GM15510 (cell line): ENCODE measurements around the gene EMX1.

Source experiments
- POLR2A ChIP-seq: IDR thresholded peaks from 3 replicates; pipeline ENCODE4 v1.6.1; 2011; ENCODE audit warnings: borderline replicate concordance; ENCODE audit not compliant: insufficient read length; ENCODE audit errors: extremely low read depth

The EMX1 gene

GRCh38 chr2:72968286-72968685 lies 51.0 kb downstream of the EMX1 start:
- no peak for TF ChIP-seq POLR2A

DNA sequence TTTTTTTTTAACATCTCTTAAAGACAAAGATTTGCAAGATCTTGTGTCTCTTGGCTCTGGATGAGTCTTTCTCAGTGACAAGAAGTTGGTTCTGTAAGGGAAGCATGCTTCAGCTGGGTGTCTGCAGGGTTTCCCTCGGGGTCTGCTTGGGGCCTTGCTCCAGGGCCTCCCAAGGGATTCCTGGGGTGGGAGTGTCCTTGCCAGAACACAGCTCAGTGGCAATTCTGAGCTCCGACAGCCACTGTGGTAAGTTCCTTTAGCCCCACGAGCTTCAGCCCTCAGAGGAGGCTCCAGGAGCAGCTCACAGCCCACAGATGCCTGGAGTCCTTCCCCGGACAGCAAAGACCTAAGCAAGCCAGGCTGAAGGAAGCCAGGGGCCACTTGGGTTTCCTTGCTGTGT lies 52.4 kb downstream of the EMX1 start:
- TF ChIP-seq POLR2A, result no peak

DNA sequence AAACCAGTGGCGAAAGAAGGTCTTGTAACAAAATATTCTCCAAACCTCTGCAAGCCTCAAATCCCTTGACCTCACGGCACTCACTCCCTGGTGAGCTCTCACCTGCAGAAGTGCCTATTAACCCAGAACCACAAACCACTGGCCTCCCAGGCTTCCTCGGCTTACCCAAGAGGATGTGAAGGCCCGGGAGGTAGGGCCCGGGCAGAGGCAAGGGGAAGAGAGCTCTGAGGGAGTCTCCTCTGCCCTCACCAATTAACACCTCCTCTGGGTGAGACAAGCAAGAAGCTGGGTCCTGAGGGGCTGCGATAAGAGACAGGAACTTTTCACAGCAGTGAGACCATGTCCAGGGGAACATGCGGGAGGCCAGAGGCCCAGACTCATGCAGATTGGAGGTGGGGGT lies 53.7 kb downstream of the EMX1 start:
- no peak for TF ChIP-seq POLR2A

DNA sequence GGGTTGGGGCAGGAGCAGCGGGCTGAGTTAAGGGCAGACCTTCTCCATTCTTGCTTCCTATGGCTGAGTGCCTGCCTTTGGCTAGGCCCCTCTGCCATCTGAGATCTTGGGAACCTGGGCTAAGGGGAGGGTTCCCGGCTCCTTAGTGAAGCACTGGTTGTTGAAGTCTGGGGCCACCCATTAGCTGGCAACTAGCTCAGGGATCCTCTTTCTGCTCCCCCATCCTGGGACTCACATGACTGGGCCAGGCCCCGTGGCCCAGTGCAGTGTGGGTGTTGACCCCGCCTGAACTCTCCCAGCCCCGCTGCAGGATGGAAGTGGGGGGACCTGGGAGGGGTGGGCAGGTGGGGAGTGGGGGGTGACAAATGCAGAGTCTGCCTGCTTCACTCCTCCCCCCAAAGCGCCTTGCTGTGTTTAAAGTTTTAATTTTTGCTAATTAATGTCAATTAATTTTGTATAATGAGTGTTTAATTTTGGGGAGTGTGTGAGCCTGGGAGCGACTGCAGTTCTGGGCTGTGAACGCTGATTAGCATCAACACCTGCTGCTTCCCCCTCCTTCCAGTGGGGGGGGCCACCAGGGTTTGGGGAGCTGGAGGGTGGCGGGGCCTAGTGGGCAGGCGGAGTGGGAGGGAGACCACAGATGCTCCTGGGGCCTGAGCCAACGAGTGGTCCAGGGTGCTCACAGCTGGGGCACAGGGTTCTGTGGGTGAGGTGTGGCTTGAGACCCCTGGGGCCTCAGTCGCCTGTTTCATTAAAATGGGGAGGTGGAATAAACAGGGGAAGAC lies 55.2 kb downstream of the EMX1 start:
- TF ChIP-seq POLR2A, result no peak

- no peak for TF ChIP-seq POLR2A
Measured at GRCh38 chr2:72973137-72973535, 55.8 kb downstream of the EMX1 start.

DNA sequence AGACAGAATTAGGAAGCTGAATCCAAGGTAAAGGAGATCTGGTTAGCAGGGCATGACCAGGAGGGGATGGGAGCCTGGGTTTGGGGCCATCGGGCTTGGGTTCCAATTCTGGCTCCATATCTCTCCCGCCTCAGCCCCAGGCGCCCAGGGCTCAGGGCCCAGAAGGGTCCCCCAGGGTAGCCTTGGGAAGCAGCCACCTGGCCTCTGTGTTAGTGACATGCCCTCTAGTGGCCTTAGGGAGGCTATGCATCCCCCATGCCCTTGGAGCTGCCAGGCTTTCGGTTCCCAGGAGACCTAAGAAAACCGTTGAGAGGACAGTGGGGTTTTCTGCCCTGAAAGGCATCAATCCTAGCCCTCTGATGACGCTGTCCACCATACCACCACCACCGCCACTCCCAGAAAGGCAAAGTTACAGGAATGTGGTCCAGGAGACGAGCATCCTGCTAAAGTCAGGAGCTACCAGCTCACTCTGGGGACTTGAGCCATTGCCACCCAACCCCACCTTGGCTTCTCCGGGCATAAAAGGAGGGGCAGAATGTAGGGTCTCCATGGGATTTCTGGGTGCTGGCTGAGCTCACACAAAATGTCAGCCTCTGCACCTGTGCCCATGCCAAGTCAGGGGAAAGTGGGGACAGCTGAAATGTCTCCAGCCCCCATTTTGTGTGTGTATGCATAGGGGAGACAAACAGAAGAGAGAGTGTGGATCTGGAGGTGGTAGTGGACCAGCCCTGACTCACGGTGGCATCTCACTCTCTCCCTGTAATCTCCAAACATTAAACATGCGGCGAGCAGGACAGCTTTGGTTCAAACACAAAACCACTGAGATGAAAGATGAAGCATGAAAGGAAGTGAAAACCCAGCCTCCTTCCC lies 56.5 kb downstream of the EMX1 start:
- no peak for TF ChIP-seq POLR2A

DNA sequence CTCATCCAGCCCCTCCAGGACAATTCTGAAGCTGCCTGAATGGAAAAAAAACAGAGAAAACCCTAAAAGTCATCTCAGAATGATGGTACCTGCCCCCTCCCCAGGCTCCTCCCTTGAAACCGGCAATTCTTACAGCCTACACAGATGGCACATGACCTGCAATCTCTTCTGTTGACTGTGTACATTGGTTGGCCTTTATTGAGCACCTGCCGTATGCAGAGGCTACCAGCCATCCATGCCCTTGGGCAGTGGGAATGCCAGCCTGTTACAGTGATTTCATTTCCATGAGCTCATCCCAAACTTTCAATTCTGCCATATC lies 57.1 kb downstream of the EMX1 start:
- no peak for TF ChIP-seq POLR2A

- TF ChIP-seq POLR2A, result no peak
Measured at GRCh38 chr2:72975017-72975416, 57.7 kb downstream of the EMX1 start.

DNA sequence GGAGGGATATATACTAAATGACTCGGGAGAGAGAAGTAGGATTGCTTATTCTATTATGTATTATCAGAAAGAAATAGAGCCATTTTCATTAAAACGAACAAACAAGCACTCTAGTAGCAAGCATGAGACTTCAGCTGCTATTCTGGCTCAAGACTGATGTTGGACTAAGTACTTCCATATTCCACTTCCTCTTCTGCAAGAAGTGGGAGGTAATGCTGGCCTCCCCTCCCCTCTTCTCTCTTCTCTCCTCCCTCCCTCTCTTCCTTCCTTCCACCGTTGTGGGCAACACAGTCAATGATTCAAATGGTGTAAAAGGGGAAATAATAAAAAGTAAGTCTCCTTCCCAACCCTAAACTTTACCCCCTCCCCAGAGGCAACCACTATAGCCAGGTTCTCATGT lies 62.6 kb downstream of the EMX1 start:
- TF ChIP-seq POLR2A, result no peak

DNA sequence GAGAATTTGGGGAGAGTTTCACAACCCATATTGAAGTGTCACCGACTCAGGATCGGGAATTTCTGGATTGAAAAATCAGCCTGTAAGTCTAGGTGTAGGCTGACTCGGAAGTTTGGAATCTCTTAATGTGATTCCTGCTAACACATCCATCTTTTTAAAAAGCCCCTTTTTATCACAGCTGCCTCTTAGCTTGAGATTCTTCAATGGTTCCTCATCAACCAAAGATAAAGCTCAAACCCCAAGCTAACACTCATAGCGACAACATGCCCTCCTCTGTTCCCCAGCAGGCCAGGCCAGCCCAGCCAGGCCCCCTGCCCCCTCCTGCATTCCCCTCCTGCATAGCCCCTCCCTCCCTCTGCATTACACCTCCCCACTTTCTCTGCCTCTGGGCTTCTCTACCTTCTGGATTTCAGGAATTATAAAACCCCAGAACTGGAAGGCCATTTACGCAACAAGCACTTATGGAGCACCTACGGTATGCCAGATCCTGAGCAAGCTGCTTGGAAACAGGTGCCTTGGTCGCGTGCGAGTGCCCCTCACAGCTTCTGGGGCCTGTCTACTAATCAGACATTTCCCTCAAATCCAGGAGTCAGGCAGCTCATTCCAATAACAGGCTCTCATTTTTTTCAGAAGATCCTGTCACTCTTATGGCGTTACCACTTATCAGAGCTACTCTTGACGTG lies 63.4 kb downstream of the EMX1 start:
- no peak for TF ChIP-seq POLR2A

- TF ChIP-seq POLR2A, result no peak
Measured at GRCh38 chr2:72981536-72981935, 64.2 kb downstream of the EMX1 start.

DNA sequence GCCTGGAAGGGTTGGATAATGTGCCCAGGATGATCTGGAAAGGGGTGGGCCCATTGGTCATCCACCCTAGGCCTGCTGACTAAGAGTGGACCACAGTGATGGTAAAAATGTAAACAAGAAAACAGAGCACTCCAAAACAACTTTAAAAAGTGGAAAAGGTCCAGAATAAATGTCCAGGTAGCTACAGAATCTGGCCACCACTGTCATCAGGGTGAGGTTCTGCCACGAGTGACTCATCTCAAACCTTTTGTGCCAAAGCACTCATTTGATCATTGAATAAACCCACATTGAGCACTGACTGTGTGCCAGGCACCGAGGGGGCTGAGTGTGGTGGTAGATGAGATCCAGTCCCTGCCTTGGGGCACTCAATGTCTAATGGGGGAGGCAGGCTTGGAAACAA lies 64.9 kb downstream of the EMX1 start:
- no peak for TF ChIP-seq POLR2A

- no peak for TF ChIP-seq POLR2A
Measured at GRCh38 chr2:72982781-72983499, 65.6 kb downstream of the EMX1 start.

DNA sequence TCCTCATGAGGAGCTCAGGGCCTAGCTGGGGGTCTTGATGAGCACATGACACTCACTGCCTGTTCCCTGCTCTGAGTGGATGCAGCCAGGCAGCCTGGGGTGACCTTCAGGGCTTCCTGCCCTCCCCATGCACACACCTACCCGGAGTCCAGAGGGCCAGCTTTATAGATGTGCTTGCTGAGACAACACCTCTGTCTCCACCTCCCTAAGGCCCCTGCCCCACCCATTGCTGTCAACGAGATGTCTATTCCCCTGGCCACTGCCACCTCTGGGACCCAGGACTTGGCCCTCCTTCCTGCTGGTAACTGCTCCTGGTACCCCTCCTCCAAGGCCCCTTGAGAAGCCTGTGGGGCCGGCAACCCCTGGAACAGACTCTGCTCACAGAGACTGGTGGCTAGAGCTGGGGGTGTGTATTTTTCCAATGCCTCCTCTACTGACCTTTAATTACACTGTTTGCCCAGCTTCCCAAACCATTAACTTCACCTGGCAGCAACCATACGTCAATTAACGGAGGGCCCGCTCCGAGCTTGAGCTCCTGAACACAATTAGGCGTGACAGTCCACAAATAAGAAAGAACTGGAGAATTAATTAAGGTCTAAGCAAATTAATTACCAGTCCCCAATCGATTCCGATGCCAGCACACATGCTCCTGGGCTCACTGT lies 66.3 kb downstream of the EMX1 start:
- TF ChIP-seq POLR2A, result no peak

GRCh38 chr2:72984172-72984671 lies 66.9 kb downstream of the EMX1 start:
- TF ChIP-seq POLR2A, result no peak
